H1 (cell line): ENCODE data around the gene SLC25A42. TPM values are rescaled to one million over a fixed set of nuclear protein-coding genes. Genes with fewer than 3 reads are reported as not detected.
A peak's percentile ranks its signal among the peaks of the same experiment; 100 is the strongest.

Source experiments
- CTCF ChIA-PET: fragments of 300-600 bp; sonication (Branson Sonifier 250); formaldehyde crosslinking; loops from one replicate; lab custom pipeline; 2021; ENCODE audit not compliant: partially characterized antibody; lab: Charles Lee
- POLR2A ChIA-PET: fragments of 300-600 bp; sonication (Branson Sonifier 250); formaldehyde crosslinking; loops from one replicate; lab custom pipeline; 2021; ENCODE audit warnings: inconsistent platforms; ENCODE audit not compliant: partially characterized antibody; lab: Charles Lee
- DNase-seq, 2 experiments: peaks; one replicate each; pipeline versions ENCODE4 v3.0.0 to v3.0.0-alpha.2; 2010 to 2022; ENCODE audit warnings: low spot score in 2 of 2, low read depth in 1 of 2, mixed read lengths in 1 of 2
- FAIRE-seq: peaks from 2 replicates; lab custom pipeline; 2011; peaks lifted over from hg19 to GRCh38; lab: Jason Lieb, UNC
- H2AFZ ChIP-seq: 2 replicates; pipeline ENCODE4 v1.8.1; 2012; ENCODE audit warnings: low read length, inconsistent platforms
- H2AK5ac ChIP-seq: 2 replicates; pipeline ENCODE4 v1.6.1; 2013; ENCODE audit warnings: low read depth, low read length
- H2BK120ac ChIP-seq: replicated peaks from 2 replicates; pipeline ENCODE3; 2013; ENCODE audit warnings: low read depth, low read length, inconsistent platforms
- H2BK12ac ChIP-seq: 2 replicates; pipeline ENCODE4 v1.6.1; 2013; ENCODE audit warnings: low read depth, low read length
- H2BK15ac ChIP-seq: 2 replicates; pipeline ENCODE4 v1.6.1; 2013; ENCODE audit warnings: low read length
- H2BK20ac ChIP-seq: 2 replicates; pipeline ENCODE4 v1.6.1; 2013; ENCODE audit warnings: low read length
- H2BK5ac ChIP-seq: 2 replicates; pipeline ENCODE4 v1.6.1; 2013; ENCODE audit warnings: low read depth, low read length
- H3K14ac ChIP-seq: 2 replicates; pipeline ENCODE4 v1.6.1; 2013; ENCODE audit warnings: inconsistent platforms; ENCODE audit not compliant: insufficient read length
- H3K18ac ChIP-seq: 2 replicates; pipeline ENCODE4 v1.6.1; 2013; ENCODE audit warnings: low read length; ENCODE audit errors: extremely low read depth
- H3K23ac ChIP-seq: 2 replicates; pipeline ENCODE4 v1.6.1; 2013; ENCODE audit warnings: inconsistent platforms; ENCODE audit not compliant: insufficient read length
- H3K23me2 ChIP-seq: 2 replicates; pipeline ENCODE4 v1.6.1; 2013; ENCODE audit warnings: low read depth, low read length
- H3K27ac ChIP-seq: 2 replicates; pipeline ENCODE4 v1.6.1; 2011; ENCODE audit warnings: low read depth, low read length, inconsistent platforms
- H3K27me3 ChIP-seq, 4 experiments: replicated peaks in 1 of 4; 1 replicate in 1 of 4; 2 replicates in 3 of 4; pipeline versions ENCODE4 v1.6.1 to v1.8.1; 2011 to 2013; ENCODE audit warnings: low read length in 3 of 4, mild to moderate bottlenecking in 3 of 4, inconsistent platforms in 2 of 4, mixed read lengths in 2 of 4, moderate library complexity in 1 of 4; ENCODE audit not compliant: control insufficient read depth in 3 of 4, insufficient read depth in 3 of 4; ENCODE audit errors: extremely low read depth in 1 of 4
- H3K36me3 ChIP-seq, 4 experiments: 2 replicates each; pipeline versions ENCODE4 v1.6.1 to v1.8.1; 2011 to 2013; ENCODE audit warnings: mild to moderate bottlenecking in 4 of 4, low read length in 3 of 4, moderate library complexity in 2 of 4, control low read depth in 1 of 4, inconsistent platforms in 1 of 4; ENCODE audit not compliant: insufficient read depth in 4 of 4, control insufficient read depth in 2 of 4
- H3K4ac ChIP-seq: replicated peaks from 2 replicates; pipeline ENCODE3; 2013; ENCODE audit warnings: low read length, low read depth, mixed read lengths, inconsistent platforms; ENCODE audit not compliant: insufficient read length
- H3K4me1 ChIP-seq, 4 experiments: replicated peaks in 1 of 4; 1 replicate in 1 of 4; 2 replicates in 3 of 4; pipeline versions ENCODE4 v1.6.1 to v1.8.1; 2011 to 2013; ENCODE audit warnings: low read length in 3 of 4, inconsistent platforms in 2 of 4, mixed read lengths in 1 of 4; ENCODE audit not compliant: insufficient read depth in 4 of 4, control insufficient read depth in 3 of 4
- H3K4me2 ChIP-seq, 2 experiments: 2 replicates each; pipeline versions ENCODE4 v1.6.1 to v1.8.1; 2011 to 2013; ENCODE audit warnings: low read depth in 2 of 2, low read length in 2 of 2, control low read depth in 1 of 2, inconsistent platforms in 1 of 2, mild to moderate bottlenecking in 1 of 2; ENCODE audit not compliant: insufficient read depth in 1 of 2
- H3K4me3 ChIP-seq, 4 experiments: fragments of 200-600, 300-600 bp in 1 of 4; sonication (generic), shearing (Covaris generic), sonication (Bioruptor Twin) in 1 of 4; 2 replicates each; pipeline versions ENCODE4 v1.5.1 to v1.8.1; 2011 to 2016; ENCODE audit warnings: low read length in 4 of 4, low read depth in 3 of 4, control low read depth in 2 of 4, inconsistent platforms in 2 of 4, mild to moderate bottlenecking in 2 of 4, mixed read lengths in 1 of 4, moderate library complexity in 1 of 4; ENCODE audit not compliant: insufficient read depth in 2 of 4; ENCODE audit errors: extremely low read depth in 1 of 4
- H3K56ac ChIP-seq: replicated peaks from 2 replicates; pipeline ENCODE3; 2013; ENCODE audit warnings: low read depth, mild to moderate bottlenecking, mixed read lengths, low read length, inconsistent platforms; ENCODE audit not compliant: insufficient read length
- H3K79me1 ChIP-seq: 2 replicates; pipeline ENCODE4 v1.6.1; 2013; ENCODE audit warnings: low read depth, low read length, control low read depth
- H3K79me2 ChIP-seq, 2 experiments: 2 replicates each; pipeline versions ENCODE4 v1.6.1 to v1.8.1; 2012 to 2013; ENCODE audit warnings: low read length in 2 of 2, mild to moderate bottlenecking in 2 of 2, inconsistent platforms in 1 of 2; ENCODE audit not compliant: insufficient read depth in 2 of 2, control insufficient read depth in 1 of 2
- H3K9ac ChIP-seq, 4 experiments: replicated peaks in 1 of 4; 1 replicate in 1 of 4; 2 replicates in 3 of 4; pipeline versions ENCODE4 v1.6.1 to v1.8.1; 2011 to 2013; ENCODE audit warnings: low read depth in 3 of 4, low read length in 3 of 4, control low read depth in 2 of 4, mild to moderate bottlenecking in 2 of 4, moderate library complexity in 2 of 4, inconsistent platforms in 1 of 4; ENCODE audit errors: extremely low read depth in 1 of 4
- H3K9me3 ChIP-seq, 2 experiments: 2 replicates each; pipeline versions ENCODE4 v1.6.1 to v1.8.1; 2012 to 2013; ENCODE audit warnings: mild to moderate bottlenecking in 2 of 2, moderate library complexity in 2 of 2, control low read depth in 1 of 2, inconsistent platforms in 1 of 2, low read depth in 1 of 2, low read length in 1 of 2, mixed read lengths in 1 of 2; ENCODE audit not compliant: insufficient read depth in 2 of 2
- H4K20me1 ChIP-seq, 2 experiments: replicated peaks in 1 of 2; 2 replicates each; pipeline versions ENCODE3 to v1.8.1; 2011 to 2013; ENCODE audit warnings: inconsistent platforms in 2 of 2, low read length in 2 of 2, mild to moderate bottlenecking in 1 of 2; ENCODE audit not compliant: insufficient read depth in 2 of 2, control insufficient read depth in 1 of 2
- H4K5ac ChIP-seq: 2 replicates; pipeline ENCODE4 v1.6.1; 2013; ENCODE audit warnings: low read length, low read depth, mixed read lengths, inconsistent platforms; ENCODE audit not compliant: insufficient read length
- H4K8ac ChIP-seq: 2 replicates; pipeline ENCODE4 v1.8.0; 2013; ENCODE audit warnings: mild to moderate bottlenecking, moderate library complexity, low read length, inconsistent platforms; ENCODE audit not compliant: insufficient read depth; ENCODE audit errors: extremely low read depth
- H4K91ac ChIP-seq: replicated peaks from 2 replicates; pipeline ENCODE3; 2013; ENCODE audit warnings: low read length, mixed read lengths, inconsistent platforms; ENCODE audit not compliant: insufficient read length
- EP300 ChIP-seq, 2 experiments: IDR thresholded peaks; 1 replicate in 1 of 2; 2 replicates in 1 of 2; pipeline ENCODE4 v1.6.1; 2011 to 2012; ENCODE audit warnings: low read depth in 2 of 2, low read length in 2 of 2, mild to moderate bottlenecking in 2 of 2, borderline replicate concordance in 1 of 2, inconsistent platforms in 1 of 2, moderate library complexity in 1 of 2
- FOSL1 ChIP-seq: IDR thresholded peaks from 2 replicates; pipeline ENCODE4 v1.6.1; 2011; ENCODE audit warnings: mild to moderate bottlenecking, low read depth, low read length, moderate library complexity; ENCODE audit not compliant: insufficient read depth
- GABPA ChIP-seq: IDR thresholded peaks from 2 replicates; pipeline ENCODE4 v1.6.1; 2011; ENCODE audit warnings: mild to moderate bottlenecking, low read length, moderate library complexity, borderline replicate concordance; ENCODE audit not compliant: insufficient read depth
- GTF2F1 ChIP-seq: IDR thresholded peaks from 2 replicates; pipeline ENCODE4 v1.6.1; 2012; ENCODE audit warnings: low read depth, low read length, improper control_type of control experiment, borderline replicate concordance
- HDAC2 ChIP-seq, 2 experiments: fragments of 300-600 bp in 1 of 2; sonication (generic) in 1 of 2; IDR thresholded peaks; 2 replicates each; pipeline ENCODE4 v1.6.1; 2011 to 2012; ENCODE audit warnings: low read depth in 2 of 2, low read length in 2 of 2, mild to moderate bottlenecking in 2 of 2, moderate library complexity in 2 of 2, borderline replicate concordance in 1 of 2, inconsistent platforms in 1 of 2
- KDM1A ChIP-seq: fragments of 200-600, 300-600 bp; sonication (generic); IDR thresholded peaks from 2 replicates; pipeline ENCODE4 v1.7.1; 2016; ENCODE audit warnings: mild to moderate bottlenecking, low read length, borderline replicate concordance
- NRF1 ChIP-seq: IDR thresholded peaks from 2 replicates; pipeline ENCODE4 v1.6.1; 2011; ENCODE audit warnings: mild to moderate bottlenecking, low read depth, low read length, improper control_type of control experiment
- SIX5 ChIP-seq: IDR thresholded peaks from 2 replicates; pipeline ENCODE4 v1.6.1; 2011; ENCODE audit warnings: mild to moderate bottlenecking, low read depth, low read length
- WGBS, 2 experiments: shearing (Covaris generic) in 1 of 2; methylation state at CpG; one replicate each; pipeline versions ENCODE4 v1.1.6 to v1.1.7; 2013 to 2015; ENCODE audit warnings: low lambda C conversion rate in 2 of 2, mixed read lengths in 2 of 2, inconsistent platforms in 1 of 2, low coverage in 1 of 2, missing lambda C conversion rate in 1 of 2; ENCODE audit not compliant: insufficient replicate concordance in 2 of 2, insufficient coverage in 1 of 2, insufficient read length in 1 of 2; ENCODE audit errors: extremely low coverage in 1 of 2, missing lambda C conversion rate in 1 of 2; 5-methylcytosine and 5-hydroxymethylcytosine counted together
- polyA plus RNA-seq, 7 experiments: library from polyadenylated mRNA; depleted of rRNA in 3 of 7; stranded (reverse) in 5 of 7; unstranded in 2 of 7; fragments of >200 nt in 5 of 7; fragments of 200-250 nt in 2 of 7; gene quantifications; 1 replicate in 5 of 7; 2 replicates in 1 of 7; 4 replicates in 1 of 7; pipeline versions ENCODE4 v1.2.1 to v1.2.3, GENCODE V29; 2011 to 2013; ENCODE audit warnings: missing spikeins in 2 of 7, mixed read lengths in 2 of 7
- total RNA-seq: library from RNA; stranded (reverse); fragmentation: NEBNext Ultra II Directional; extraction: Animal tissue kit (Norgen Biotek cat#: 25700); gene quantifications from 2 replicates; pipeline ENCODE4 v1.2.1, GENCODE V29; 2021
- TF ChIP-seq, protein P1 (sequence below), 3 experiments: IDR thresholded peaks; 1 replicate in 2 of 3; 2 replicates in 1 of 3; pipeline versions ENCODE4 v1.5.1 to v1.6.1; 2011; ENCODE audit warnings: low read length in 3 of 3, mild to moderate bottlenecking in 3 of 3, inconsistent platforms in 2 of 3, low read depth in 1 of 3, moderate library complexity in 1 of 3; ENCODE audit not compliant: insufficient read depth in 1 of 3; ENCODE audit errors: control extremely low read depth in 1 of 3

SLC25A42 gene
- total and polyA plus RNA-seq, 2 of the 8 experiments (the other 6 are each of a cell fraction or from before 2014, with no cell fraction given) = 5.9 to 6.2 TPM

DNA sequence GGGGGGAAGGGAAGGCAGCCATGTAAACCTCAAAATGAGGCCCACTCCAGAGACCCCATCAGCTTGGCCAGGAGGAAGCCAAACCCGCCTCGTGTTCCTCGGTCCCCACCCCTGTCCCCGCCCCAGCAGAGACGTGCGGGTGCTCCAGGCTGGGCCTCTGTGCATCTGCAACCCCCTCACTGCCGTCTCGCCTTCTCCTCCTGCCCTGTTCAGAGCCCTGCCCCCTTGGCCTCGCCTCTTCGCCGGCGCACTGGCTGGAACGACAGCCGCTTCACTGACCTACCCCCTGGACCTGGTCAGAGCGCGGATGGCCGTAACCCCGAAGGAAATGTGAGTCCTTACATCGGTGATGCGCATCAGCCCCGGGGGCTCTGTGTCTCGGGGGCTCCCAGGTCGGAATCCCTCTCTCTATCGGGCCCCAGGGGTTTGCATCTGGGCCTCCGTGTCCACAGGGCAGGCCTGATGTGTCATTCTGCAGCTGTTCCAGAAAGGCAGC lies 42.3 kb downstream of the SLC25A42 start:
- H2BK5ac ChIP-seq = peak overlapping the region; percentile 73
- DNase-seq (peak in 1 of 2 experiments; percentile 79), FAIRE-seq (no peak)
- H4K91ac ChIP-seq = peak overlapping the region; percentile 36
- no peak overlapping the region for H2BK15ac ChIP-seq
- H4K5ac ChIP-seq = peak overlapping the region; percentile 80
- H2BK20ac ChIP-seq = no peak overlapping the region
- no peaks in the 10 kb centered on the region for H4K20me1 ChIP-seq
- ChIA-PET POLR2A (interaction anchor here (0.6 to 5.7 kb wide), 10 partner anchors 10 to 53 kb away, joined by 3 to 31 read pairs (median 6); partner anchors contain the start of gene SLC25A42), CTCF (interaction anchor here (0.6 to 3.4 kb wide), 4 partner anchors 10 to 122 kb away, joined by 3 to 16 read pairs (median 4); no protein-coding TSS in a partner anchor)
- no peak overlapping the region for H2AK5ac ChIP-seq
- peak overlapping the region; percentile 10 to 76 (median 39); a peak in 7 of 8 replicates for H3K4me3 ChIP-seq
- peak overlapping the region in 2 of 4 experiments; percentile 45 to 52; a peak in 4 of 7 replicates for H3K9ac ChIP-seq
- H3K36me3 ChIP-seq = no peaks in the 10 kb centered on the region
- H2BK12ac ChIP-seq = peak overlapping the region; percentile 88
- H3K14ac ChIP-seq = no peak overlapping the region
- H3K18ac ChIP-seq = peak overlapping the region; percentile 26
- peak overlapping the region; percentile 32 for H3K56ac ChIP-seq
- H3K79me2 ChIP-seq = no peaks in the 10 kb centered on the region
- WGBS, 2 experiments = 28% methylated on average over 17 of the region's 25 CpGs; no CpG with 5 or more reads in 1 of the 2 experiments
- peaks cover 0 to 14% (median 9%) of the 10 kb centered on the region in 4 experiments; a peak in 6 of 7 replicates for H3K4me1 ChIP-seq
- 0 out of 2 replicates have a peak, but pooled peaks cover 2% of the 10 kb centered on the region for H3K79me1 ChIP-seq
- H4K8ac ChIP-seq = peak overlapping the region; percentile 9; the same call in 1 of the 2 replicates
- peak overlapping the region; percentile 0; the same call in 1 of the 2 replicates for H2AFZ ChIP-seq
- no peak overlapping the region for H3K23ac ChIP-seq
- no peak overlapping the region for H3K4ac ChIP-seq
- no peak overlapping the region for H2BK120ac ChIP-seq
- no peaks in the 10 kb centered on the region for H3K27me3 ChIP-seq
- no peaks in the 10 kb centered on the region for H3K9me3 ChIP-seq
- H3K23me2 ChIP-seq = peaks cover 7% of the 10 kb centered on the region
- peak overlapping the region; percentile 79 for H3K27ac ChIP-seq
- peak overlapping the region; percentile 82 to 90 for H3K4me2 ChIP-seq
- TF ChIP-seq, protein P1, sequence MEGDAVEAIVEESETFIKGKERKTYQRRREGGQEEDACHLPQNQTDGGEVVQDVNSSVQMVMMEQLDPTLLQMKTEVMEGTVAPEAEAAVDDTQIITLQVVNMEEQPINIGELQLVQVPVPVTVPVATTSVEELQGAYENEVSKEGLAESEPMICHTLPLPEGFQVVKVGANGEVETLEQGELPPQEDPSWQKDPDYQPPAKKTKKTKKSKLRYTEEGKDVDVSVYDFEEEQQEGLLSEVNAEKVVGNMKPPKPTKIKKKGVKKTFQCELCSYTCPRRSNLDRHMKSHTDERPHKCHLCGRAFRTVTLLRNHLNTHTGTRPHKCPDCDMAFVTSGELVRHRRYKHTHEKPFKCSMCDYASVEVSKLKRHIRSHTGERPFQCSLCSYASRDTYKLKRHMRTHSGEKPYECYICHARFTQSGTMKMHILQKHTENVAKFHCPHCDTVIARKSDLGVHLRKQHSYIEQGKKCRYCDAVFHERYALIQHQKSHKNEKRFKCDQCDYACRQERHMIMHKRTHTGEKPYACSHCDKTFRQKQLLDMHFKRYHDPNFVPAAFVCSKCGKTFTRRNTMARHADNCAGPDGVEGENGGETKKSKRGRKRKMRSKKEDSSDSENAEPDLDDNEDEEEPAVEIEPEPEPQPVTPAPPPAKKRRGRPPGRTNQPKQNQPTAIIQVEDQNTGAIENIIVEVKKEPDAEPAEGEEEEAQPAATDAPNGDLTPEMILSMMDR (IDR thresholded peaks at IDR 0.05; ENCODE audit: control extremely low read depth in 1 of 3, insufficient read depth in 1 of 3, low read depth in 1 of 3, low read length in 3 of 3) = no peak
- TF ChIP-seq HDAC2 (IDR thresholded peaks at IDR 0.05; ENCODE audit: borderline replicate concordance in 1 of 2, low read depth in 2 of 2, low read length in 2 of 2) = no peak
- no peak for TF ChIP-seq NRF1
- TF ChIP-seq FOSL1 = no peak
- TF ChIP-seq GABPA = no peak
- TF ChIP-seq EP300 (IDR thresholded peaks at IDR 0.05; ENCODE audit: borderline replicate concordance in 1 of 2, low read depth in 2 of 2, low read length in 2 of 2) = no peak
- TF ChIP-seq KDM1A = 0 out of 2 replicates have a peak, but pooled peaks have one; percentile 5
- no peak for TF ChIP-seq GTF2F1
- TF ChIP-seq SIX5 = no peak
